HG03159 (cell line): Measurements from ENCODE around the gene VDAC1.
"Not testable (repeated sequence)": the region's sequence is repeated elsewhere in the genome, so short reads cannot be mapped to it uniquely, and the experiment has no call there.

Source experiments
- ATAC-seq: cut with Tn5 transposase; IDR thresholded peaks from one replicate; pipeline ENCODE4 v1.9.1; 2021; ENCODE audit warnings: mild to moderate bottlenecking, moderate library complexity; ENCODE audit not compliant: unreplicated experiment

VDAC1 gene

DNA sequence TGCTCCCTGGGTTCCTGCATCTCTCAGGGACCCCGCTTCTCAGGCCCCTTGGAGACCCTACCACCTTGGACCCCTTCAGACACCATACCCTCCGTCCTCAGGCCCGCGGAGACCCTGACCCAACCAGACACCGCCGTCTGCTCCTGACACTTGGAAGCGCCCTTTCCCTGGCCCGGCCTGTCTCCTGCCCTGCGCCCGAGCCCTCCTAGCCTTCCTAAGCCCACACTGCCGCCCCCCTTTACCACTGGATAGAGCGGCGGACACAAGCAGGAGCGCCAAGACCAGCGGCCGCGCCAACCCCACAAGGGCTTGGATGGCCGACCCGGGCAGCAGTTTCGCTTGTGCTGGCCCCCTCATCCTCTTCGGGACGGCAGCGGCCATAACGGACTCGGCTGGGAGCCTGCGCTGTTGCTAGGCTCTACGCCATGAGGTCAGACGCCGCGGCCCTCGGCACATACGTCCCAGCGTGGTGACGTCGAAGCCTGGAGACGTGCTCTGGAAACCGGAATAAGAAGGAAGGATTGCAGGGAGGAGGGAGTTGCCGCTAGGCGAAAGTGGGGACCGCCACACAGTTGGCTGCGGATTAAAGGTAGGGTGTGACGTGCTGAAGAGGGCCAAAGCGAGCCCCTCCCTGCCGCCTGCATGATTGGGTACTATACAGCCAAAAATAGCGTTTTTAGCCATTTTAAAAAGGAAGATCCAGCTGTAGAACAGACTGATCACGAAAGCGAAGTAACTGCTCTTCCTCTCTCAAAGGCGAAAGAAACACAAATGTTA, 36.4 kb downstream of the VDAC1 start, which contains the start of gene C5orf15:
TSS of gene C5orf15 (minus strand) at position 422 of the 777 bp plus-strand sequence. CDS start at position 381, 41 bp downstream.
- ATAC-seq: peak; percentile 97

DNA sequence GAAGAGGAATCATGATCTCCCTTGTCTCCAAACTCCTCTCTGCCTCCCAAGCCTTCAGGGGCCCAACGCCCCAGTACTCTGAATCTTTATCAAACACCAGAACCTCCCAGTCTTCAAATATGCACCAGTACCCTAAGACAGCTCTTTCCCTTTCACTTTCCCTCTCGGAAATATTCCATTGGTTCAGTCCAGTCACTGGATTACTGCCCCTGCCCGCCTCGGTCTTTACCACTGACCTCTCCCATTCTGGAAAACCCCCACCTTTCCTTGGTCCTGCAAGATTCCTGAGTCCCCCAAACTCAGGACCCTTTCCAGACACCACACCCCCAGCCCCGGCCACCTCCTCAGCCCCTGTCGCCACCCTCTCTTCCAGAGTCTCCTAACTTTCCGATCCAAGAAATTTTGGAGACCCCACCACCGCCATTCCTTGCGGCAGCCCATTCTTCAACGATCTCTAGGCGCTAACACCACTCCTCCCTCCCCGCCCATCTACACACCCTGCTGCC, 37.0 kb downstream of the VDAC1 start:
- no peak for ATAC-seq

DNA sequence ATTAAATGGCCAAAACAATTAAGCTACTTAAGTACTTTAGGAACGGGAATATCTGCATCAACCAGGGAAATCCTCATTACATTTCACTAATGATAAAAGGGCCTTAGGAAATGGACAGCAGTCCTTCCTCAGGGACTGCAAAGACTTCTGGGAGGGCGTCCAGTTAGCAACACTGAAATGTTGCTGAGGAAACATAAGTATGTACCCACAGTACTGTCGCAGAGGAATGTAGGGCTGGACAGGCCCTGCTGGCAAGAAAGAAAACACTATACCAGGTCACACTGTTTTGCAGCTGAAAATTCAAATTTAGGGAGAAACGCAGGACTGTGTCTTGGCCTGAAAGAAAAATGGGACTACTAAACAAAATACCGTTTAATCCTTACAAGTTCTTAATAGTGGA, 37.7 kb downstream of the VDAC1 start:
- no peak for ATAC-seq

DNA sequence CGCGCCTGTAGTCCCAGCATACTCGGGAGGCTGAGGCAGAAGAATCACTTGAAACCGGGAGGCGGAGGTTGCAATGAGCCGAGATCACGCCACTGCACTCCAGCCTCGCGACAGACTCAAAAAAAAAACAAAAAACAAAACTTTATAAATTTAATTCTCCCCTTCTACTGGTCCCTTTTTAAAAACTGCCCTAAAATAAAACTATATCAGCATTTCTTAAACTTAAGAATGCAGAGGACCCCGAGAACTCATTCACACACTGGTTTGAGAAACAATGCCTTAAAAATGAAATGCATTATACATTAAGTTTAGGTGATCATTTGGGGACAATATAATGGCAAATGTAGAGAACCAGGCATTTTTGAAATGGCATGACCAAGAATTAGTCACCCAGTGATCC, 38.7 kb downstream of the VDAC1 start:
- no peak for ATAC-seq

DNA sequence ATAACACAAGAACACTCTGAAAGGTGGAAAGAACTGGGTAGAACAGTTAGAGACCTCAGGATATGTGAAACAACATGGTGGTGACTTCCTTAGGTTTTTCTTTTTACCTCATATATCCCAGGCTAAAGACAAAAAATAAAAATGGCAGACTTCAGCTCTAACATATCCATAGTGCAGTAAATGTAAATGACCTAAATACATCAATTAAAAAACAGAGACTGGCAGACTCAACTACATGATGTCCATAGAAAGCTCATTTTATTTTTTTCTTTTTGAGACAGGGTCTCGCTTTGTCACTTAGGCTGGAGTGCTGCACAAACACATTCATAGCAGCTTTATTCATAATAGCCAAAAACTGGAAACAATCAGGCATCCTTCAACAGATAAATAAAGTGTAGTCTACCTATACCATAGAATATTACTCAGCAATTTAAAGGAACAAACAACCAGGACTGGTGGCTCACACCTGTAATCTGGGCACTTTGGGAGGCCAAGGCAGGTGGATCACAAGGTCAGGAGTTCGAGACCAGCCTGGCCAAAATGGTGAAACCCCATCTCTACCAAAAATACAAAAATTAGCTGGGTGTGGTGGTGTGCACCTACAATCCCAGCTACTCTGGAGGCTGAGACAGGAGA, 41.2 kb downstream of the VDAC1 start:
- no peak for ATAC-seq

DNA sequence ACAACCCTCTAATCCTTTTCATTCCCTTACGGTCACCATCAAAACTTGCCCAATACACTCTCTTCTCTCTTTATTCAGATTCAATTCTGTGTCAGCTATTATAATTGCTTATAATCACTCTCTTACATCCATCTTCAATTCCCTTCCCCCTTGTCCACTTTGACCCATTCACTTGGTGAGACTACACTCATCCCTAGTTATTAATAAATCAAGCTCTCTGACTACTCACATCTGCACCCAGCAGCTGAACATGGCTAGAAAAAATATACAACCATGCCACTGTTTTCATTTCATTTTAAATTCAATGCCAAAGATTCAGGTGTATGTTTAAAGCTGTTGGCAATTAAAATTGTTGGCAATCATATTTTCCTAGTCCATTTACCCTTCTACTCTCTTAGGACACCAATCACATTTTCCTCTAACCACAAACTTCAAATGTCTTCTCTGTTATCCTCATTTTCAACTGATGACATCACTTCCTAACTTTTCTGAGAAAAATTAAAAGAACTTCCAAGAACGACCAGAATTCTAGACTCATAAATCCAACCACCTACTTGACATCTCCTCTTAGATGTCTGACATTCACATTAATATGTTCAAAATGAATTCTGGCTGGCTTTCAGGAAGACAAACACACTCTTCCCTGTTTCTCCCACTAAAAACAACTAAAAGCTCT, 41.8 kb downstream of the VDAC1 start:
- no peak for ATAC-seq

DNA sequence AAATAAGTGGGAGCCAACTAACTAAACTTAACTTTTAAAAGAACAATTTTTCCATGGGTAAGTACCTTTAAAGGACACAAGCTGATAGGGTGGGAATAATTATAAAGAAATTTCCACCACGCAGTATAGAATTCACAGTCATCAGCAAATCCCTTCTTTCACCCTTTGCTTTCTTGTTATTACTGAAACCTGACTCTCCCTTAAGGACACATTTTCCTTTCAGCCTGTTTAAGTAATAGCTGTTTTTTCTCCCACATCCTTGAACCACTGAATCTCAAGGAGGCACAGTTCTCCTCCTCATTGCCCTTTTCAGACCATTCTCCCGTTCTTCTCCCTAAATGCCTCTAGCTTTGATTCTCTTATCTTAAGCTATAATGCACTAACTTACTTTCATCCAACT, 42.6 kb downstream of the VDAC1 start:
- no peak for ATAC-seq

DNA sequence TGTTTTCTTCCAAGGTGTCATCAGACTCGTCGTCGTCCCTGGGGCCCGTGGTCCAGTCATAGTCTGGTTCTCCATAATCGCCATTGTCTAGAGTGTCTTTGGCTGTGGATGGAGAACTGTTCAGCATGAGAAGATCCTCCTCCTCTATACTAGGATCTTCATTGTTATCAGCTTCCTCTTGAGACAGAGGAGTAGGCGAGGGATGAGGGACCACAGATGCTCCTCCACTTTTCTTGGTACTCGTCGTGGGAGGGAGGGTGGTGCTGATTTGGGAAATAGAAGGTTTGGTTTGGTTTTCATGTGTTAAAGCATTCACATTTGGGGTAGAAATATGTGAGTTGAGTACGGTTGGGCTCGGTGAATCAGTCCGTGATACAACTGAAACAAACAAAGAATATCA, 45.1 kb downstream of the VDAC1 start:
- no peak for ATAC-seq

DNA sequence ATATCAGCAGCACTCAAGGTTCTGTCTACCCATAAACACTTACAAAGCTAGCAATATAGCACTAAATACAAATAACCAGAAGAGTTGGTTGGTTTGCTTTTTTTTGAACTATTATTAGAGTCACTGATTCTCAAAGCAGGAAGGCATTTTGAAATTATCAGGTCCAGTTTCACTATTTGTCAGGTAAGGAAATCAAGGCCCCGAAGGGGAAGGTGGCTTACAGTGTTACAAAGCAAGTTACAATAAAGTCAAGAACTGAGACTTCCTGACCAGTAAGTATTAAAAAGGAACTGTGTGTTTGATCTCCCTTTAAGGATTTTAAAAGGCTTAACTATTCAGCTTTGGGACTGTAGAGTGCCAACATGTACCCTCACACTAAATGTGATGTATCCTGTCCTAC, 47.2 kb downstream of the VDAC1 start:
- ATAC-seq: peak; percentile 59

DNA sequence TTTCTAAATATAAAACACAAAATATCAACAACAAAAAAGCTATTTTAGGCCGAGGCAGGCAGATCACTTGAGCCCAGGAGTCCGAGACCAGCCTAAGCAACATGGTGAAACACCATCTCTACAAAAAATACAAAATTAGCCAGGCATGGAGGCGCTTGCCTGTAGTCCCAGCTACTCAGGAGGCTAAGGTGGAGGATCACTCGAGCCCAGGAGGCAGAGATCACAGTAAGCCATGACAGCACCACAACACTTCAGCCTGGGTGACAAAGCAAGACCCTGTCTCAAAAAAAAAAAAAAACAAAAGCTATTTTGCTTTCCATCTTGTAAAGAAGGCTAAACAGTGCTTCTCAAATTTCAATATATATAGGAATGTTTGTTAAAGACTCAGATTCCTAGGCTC, 47.7 kb downstream of the VDAC1 start:
- peak; percentile 23 for ATAC-seq

DNA sequence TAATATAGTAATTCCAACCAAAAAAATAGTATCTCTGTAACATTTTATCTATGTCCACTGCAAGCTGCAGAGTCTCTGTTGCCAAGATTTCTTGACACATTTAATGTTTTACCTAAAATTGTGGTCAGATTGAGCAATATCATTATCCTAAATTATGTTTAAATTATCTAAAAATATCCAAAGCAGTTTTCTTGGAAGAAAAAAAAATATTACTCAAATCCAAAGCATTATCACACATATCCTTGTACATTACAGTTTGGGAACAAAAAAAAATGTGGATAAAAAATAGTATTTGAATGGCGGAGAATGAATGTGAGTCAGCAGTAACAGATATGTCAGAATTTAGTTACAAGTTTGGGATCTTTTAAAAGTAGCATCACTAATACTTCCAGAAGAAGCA, 48.6 kb downstream of the VDAC1 start:
- not testable (repeated sequence) for ATAC-seq

DNA sequence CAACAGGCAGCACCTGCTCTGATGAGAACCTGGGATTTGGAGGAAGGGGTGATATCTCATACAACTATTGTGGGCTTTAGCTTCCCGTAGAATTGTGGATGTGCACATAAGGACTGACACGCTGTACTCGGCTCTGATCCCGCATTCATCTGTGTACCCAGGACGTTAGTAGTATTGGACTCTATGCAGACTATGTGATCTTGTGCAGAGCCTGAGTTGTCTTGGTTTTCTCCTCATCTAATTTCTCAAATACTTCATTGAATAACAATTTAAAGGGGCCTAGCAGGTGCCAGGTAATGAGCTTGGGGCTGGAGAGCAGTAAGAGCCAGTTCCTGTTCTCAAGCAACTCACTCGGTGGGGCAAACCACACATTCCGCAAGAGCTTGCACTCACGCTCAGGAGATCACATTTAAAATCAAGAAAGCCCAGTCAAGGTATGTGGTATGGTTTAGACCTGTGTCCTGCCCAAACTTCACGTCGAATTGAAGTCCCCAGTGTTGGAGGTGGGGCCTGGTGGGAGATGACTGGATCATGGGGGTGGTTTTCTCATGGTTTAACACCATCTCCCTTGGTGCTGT, 51.1 kb downstream of the VDAC1 start:
- ATAC-seq: no peak

DNA sequence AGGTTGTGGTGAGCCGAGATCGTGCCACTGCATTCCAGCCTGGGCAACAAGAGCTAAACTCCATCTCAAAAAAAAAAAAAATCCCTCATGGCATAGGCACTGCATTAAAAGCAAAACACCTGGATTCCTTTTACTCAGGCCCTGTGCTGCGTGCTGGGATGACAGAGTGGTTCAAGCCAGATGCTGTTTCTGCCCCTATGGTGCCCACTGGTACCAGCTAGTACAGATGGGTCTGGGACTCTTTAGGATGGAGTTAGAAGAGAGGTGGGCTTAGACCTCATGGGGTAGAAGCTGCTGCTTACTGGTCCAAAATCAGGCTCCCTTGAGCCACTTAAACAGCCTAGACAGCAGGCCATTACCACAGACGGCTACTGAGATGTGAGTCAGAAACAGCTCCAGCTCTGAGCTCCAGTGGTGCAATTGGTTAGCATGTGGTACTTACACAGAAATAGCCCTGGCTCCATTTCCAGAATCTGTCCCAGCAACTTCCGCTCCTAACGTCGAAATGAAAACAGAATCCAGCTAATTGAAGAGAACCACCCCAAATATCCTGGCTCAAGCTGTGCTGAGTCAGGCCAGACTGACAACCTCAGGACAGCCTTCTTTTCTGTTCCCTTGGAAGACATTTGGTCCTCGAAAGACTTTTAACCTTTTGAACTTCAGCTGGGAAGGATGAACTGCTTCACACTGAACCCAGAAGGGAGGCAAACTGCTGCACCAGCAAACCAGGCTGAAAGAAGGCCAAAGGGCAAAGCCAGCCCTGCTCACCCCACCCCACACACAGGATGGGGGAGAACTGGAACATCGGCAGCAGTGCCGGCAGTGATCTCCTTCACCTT, 51.8 kb downstream of the VDAC1 start:
- ATAC-seq: no peak

DNA sequence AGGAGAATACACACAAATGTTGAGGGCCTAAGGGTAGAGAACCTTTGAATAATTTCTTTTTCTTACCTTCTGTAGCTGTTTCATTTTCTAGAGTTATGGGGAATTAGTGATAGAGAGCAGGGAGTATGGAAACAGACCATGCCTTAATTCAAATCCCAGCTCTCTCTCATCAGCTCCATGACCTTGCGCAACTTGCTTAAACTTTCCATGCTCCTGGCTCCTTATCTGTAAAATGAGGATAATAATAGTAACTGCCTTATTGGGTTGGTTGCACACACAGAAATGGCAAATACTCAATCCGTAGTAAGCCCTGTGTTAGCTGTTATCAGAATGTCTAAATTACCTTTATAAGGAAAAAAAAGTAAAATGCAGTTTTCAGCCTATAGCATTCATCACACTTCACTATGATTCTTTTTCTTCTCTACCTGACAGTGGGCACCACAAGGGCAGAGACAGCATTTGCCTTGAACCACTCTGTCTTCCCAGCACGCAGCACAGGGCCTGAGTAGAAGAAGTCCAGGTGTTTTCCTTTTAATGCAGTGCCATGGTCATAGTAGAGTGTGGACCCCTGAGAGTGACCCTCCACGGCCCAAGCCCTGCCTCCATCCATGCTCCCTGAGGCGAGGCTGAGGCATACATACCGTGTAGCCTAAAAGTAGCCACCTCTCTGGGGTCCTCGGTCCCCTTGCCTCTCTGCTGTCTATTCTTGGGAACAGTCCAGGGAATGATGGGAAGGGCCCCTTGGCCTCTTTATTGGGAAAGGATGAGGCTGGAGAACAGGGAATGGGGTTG, 53.8 kb downstream of the VDAC1 start:
- ATAC-seq: no peak

DNA sequence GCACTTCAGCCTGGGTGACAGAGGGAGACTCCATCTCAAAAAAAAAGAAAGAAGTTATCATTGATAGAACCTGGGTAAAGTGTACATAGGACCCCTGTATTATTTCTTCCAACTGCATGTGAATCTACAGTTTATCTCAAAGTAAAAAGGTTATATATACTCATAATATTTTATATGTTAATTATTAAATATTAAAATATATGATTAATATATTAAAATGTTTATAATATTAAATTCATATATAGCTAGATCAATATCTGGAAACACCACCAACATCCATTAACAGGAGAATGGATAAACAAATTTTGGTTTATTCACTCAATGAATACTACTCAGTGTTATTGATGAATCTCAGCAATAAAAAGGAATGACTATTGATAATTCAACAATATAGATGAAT, 56.1 kb downstream of the VDAC1 start:
- ATAC-seq: no peak

DNA sequence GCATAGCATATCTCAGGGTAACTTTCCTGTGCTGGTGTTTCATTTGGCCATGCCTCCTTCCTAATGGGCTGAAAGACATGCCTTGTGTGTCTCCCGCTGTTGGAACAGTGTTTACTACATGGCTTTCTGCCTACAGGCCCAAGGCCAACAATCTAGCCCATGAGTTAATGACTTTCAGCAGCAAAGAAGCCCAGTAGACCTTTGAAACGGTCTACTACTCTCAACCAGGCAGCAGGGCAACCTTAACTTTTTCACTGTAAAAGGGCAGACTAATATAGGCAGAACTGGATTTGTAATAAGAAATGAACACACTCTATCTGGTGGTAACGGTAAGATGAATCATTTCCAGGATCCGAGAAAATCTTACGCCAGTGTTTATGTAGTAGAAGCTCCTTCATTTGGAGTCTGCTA, 57.3 kb downstream of the VDAC1 start:
- no peak for ATAC-seq

DNA sequence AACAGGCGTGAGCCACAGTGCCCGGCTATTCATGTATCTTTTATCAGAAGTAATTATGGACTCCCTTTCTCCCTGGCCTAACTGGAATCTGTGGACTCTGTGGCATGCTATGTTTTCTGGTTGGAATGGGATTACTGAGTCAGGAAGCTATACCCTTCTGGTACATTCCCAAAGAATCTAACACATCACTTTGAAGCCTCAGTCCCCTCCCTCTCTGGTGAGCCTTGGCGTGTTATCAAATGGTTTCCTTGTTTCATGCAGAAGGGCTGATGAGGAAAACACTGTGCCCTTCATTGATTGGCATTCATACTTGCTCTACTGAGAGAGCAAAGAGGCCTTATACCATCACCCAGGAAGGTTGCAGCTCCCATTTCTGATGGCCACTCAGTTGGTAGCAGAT, 59.2 kb downstream of the VDAC1 start:
- no peak for ATAC-seq

DNA sequence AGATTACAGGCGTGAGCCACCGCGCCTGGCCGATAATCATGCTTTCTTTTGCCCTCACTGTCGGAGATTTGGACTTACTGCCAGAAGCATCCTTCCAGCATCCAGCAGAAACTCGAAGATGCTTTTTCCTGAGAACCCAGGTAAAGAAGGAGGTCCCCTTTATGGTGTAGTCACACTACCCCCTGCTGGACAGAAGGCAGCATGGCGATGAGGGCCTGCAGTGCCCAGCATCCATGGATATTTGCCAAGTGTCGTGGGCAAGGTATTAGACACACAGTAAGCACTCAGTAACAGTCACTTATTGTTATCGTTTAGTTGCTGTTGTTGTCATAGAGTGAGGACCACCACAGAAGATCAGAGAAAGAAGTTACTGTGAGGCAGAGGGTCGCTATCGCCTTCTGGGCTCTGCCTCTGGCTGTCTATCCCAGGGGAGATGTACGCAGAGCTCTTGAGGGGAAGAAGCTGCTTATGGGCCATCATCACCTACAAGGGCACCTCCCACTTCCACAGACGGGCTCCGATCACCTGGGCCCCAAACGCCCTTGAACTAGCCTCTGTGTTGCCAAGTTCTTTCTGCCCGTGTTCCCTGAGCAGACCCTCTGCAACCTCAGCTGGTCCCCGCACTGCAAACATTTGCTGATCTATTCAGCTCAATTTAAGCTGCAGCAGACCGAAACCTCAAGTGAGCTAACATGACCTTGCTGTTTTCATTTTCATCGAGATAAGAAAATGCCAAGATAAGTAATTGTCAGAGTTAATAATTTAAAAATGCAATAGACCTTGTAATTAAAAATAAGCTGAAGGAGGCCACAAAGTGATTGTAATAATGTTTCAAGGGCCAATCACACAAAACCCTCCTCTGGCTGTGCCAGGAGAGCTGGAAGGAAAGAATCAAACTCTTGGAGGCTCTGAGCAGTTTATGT, 60.3 kb downstream of the VDAC1 start:
- ATAC-seq: no peak

DNA sequence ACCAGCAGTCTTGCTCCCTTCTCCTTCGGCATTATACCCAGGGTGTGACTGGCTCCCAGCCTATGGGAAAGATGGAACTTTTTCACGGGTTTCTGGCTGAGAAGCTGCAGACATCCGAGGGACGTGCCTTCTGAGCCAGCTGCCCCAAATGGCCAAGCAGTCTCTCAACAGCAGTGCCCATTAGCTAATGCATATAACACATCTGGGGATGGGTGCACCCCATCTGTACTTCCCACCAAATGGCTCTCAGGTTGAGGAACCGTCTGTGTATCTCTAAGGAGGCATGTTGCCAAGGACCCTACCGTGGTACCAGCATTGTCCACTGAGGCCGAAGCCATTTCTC, 61.3 kb downstream of the VDAC1 start:
- ATAC-seq: no peak
